Measurements from ENCODE around the gene WDR1.

Gene WDR1

GRCh38 chr4:10113362-10114047 is 3.1 kb downstream of the WDR1 start:
- DNase-seq, result no peak

- no peak for DNase-seq
Measured at GRCh38 chr4:10112658-10113284, 3.8 kb downstream of the WDR1 start.

- no peak for DNase-seq
Measured at GRCh38 chr4:10111067-10111801, 5.4 kb downstream of the WDR1 start.

GRCh38 chr4:10109995-10110670 is 6.5 kb downstream of the WDR1 start:
- DNase-seq, result no peak

- DNase-seq, result peak; percentile 39
Measured at GRCh38 chr4:10108818-10109783, 7.5 kb downstream of the WDR1 start.

- no peak for DNase-seq
Measured at GRCh38 chr4:10108391-10108790, 8.2 kb downstream of the WDR1 start.

GRCh38 chr4:10107111-10108091 is 9.2 kb downstream of the WDR1 start:
- no peak for DNase-seq

- peak; percentile 71 for DNase-seq
Measured at GRCh38 chr4:10106421-10107039, 10.1 kb downstream of the WDR1 start.

GRCh38 chr4:10105920-10106319 is 10.7 kb downstream of the WDR1 start:
- no peak for DNase-seq

- no peak for DNase-seq
Measured at GRCh38 chr4:10105421-10105820, 11.2 kb downstream of the WDR1 start.

- no peak for DNase-seq
Measured at GRCh38 chr4:10104991-10105276, 11.7 kb downstream of the WDR1 start.

GRCh38 chr4:10104211-10104990 is 12.2 kb downstream of the WDR1 start:
- DNase-seq, result no peak

- no peak for DNase-seq
Measured at GRCh38 chr4:10102474-10103332, 13.9 kb downstream of the WDR1 start.

- no peak for DNase-seq
Measured at GRCh38 chr4:10101671-10102473, 14.7 kb downstream of the WDR1 start.

- no peak for DNase-seq
Measured at GRCh38 chr4:10100734-10101216, 15.8 kb downstream of the WDR1 start.

GRCh38 chr4:10099499-10100325 is 16.9 kb downstream of the WDR1 start:
- no peak for DNase-seq

GRCh38 chr4:10098780-10099160 is 17.8 kb downstream of the WDR1 start:
- DNase-seq, result peak; percentile 39
